HepG2 (cell line): ENCODE data around the gene ZNF740. TPM values are rescaled to one million over a fixed set of nuclear protein-coding genes. Genes with fewer than 3 reads are reported as not detected.

Experiments
- CHD2 ChIP-seq: IDR thresholded peaks from 2 replicates; pipeline ENCODE4 v1.6.1; 2011; ENCODE audit warnings: low read depth, low read length, improper control_type of control experiment
- CREM ChIP-seq, 2 experiments: sonication (generic) in 1 of 2; formaldehyde crosslinking in 1 of 2; IDR thresholded peaks; 2 replicates each; pipeline versions ENCODE4 v1.4.0 to v1.6.1; 2016 to 2020; ENCODE audit warnings: antibody characterized with exemption in 1 of 2, mild to moderate bottlenecking in 1 of 2, missing genetic modification reagents in 1 of 2
- EEA1 ChIP-seq: sonication (generic); formaldehyde crosslinking; IDR thresholded peaks from 2 replicates; pipeline ENCODE4 v1.5.1; 2020; ENCODE audit warnings: mild to moderate bottlenecking, missing genetic modification reagents, borderline replicate concordance
- PHF8 ChIP-seq: sonication (generic); formaldehyde crosslinking; IDR thresholded peaks from 2 replicates; pipeline ENCODE4 v1.5.0; 2020; ENCODE audit warnings: missing genetic modification reagents
- PLSCR1 ChIP-seq: sonication (generic); formaldehyde crosslinking; IDR thresholded peaks from 2 replicates; pipeline ENCODE4 v1.5.0; 2020; ENCODE audit warnings: missing genetic modification reagents, mild to moderate bottlenecking, borderline replicate concordance
- RBM22 ChIP-seq: fragments of 200-400 bp; formaldehyde crosslinking; optimal IDR thresholded peaks from 2 replicates; pipeline ENCODE3; 2017; ENCODE audit warnings: mild to moderate bottlenecking, low read length, moderate library complexity
- RELA ChIP-seq: sonication (generic); formaldehyde crosslinking; IDR thresholded peaks from 2 replicates; pipeline ENCODE4 v1.4.0; 2020; ENCODE audit warnings: missing genetic modification reagents
- TARDBP ChIP-seq: sonication (generic); formaldehyde crosslinking; IDR thresholded peaks from 2 replicates; pipeline ENCODE4 v1.8.0; 2022; ENCODE audit warnings: mild to moderate bottlenecking, missing genetic modification reagents
- TBL1XR1 ChIP-seq: fragments of 150-350 bp; IDR thresholded peaks from 2 replicates; pipeline ENCODE4 v1.6.1; 2014; ENCODE audit warnings: borderline replicate concordance, low read length; ENCODE audit not compliant: partially characterized antibody
- XBP1 ChIP-seq: sonication (generic); formaldehyde crosslinking; IDR thresholded peaks from 2 replicates; pipeline ENCODE4 v1.5.0; 2020; ENCODE audit warnings: missing genetic modification reagents
- ZBTB14 ChIP-seq: sonication (generic); formaldehyde crosslinking; IDR thresholded peaks from 2 replicates; pipeline ENCODE4 v1.4.0; 2020; ENCODE audit warnings: missing genetic modification reagents
- ZBTB33 ChIP-seq: sonication (generic); formaldehyde crosslinking; IDR thresholded peaks from 2 replicates; pipeline ENCODE4 v1.4.0; 2020; ENCODE audit warnings: missing genetic modification reagents
- ZNF280D ChIP-seq: sonication (generic); formaldehyde crosslinking; IDR thresholded peaks from 2 replicates; pipeline ENCODE4 v1.5.1; 2020; ENCODE audit warnings: mild to moderate bottlenecking, missing genetic modification reagents
- ZNF557 ChIP-seq: sonication (generic); formaldehyde crosslinking; IDR thresholded peaks from 2 replicates; pipeline ENCODE4 v1.4.0; 2020; ENCODE audit warnings: missing genetic modification reagents
- ZNF614 ChIP-seq: IDR thresholded peaks from 2 replicates; pipeline ENCODE4 v1.6.1; 2018; ENCODE audit warnings: missing biosample characterization, missing genetic modification reagents, inconsistent platforms, borderline replicate concordance
- polyA plus RNA-seq, 8 experiments: library from polyadenylated mRNA; depleted of rRNA in 3 of 8; stranded (reverse) in 7 of 8; unstranded in 1 of 8; fragments of >200 nt; fragmentation: Illumina TruSeq in 4 of 8; extraction: Trizol in 4 of 8; gene quantifications; 2 replicates each; pipeline versions ENCODE4 v1.2.1 to v1.2.3, GENCODE V29; 2011 to 2016; ENCODE audit warnings: low read depth in 4 of 8, missing spikeins in 1 of 8, mixed read lengths in 1 of 8; ENCODE audit not compliant: insufficient read depth in 1 of 8
- total RNA-seq, 5 experiments: library from RNA; depleted of rRNA; stranded (reverse); fragments of >200 nt; fragmentation: Illumina TruSeq; extraction: Trizol; gene quantifications; 2 replicates each; pipeline ENCODE4 v1.2.3, GENCODE V29; 2016; ENCODE audit warnings: low read depth in 1 of 5
- TF ChIP-seq, protein P1 (sequence below): sonication (generic); formaldehyde crosslinking; IDR thresholded peaks from 2 replicates; pipeline ENCODE4 v1.4.0; 2020; ENCODE audit warnings: missing genetic modification reagents, borderline replicate concordance

Gene ZNF740
- total and polyA plus RNA-seq, 2 of the 13 experiments (the other 11 are each of a cell fraction or from before 2014, with no cell fraction given): 16.9 to 19.0 TPM

DNA sequence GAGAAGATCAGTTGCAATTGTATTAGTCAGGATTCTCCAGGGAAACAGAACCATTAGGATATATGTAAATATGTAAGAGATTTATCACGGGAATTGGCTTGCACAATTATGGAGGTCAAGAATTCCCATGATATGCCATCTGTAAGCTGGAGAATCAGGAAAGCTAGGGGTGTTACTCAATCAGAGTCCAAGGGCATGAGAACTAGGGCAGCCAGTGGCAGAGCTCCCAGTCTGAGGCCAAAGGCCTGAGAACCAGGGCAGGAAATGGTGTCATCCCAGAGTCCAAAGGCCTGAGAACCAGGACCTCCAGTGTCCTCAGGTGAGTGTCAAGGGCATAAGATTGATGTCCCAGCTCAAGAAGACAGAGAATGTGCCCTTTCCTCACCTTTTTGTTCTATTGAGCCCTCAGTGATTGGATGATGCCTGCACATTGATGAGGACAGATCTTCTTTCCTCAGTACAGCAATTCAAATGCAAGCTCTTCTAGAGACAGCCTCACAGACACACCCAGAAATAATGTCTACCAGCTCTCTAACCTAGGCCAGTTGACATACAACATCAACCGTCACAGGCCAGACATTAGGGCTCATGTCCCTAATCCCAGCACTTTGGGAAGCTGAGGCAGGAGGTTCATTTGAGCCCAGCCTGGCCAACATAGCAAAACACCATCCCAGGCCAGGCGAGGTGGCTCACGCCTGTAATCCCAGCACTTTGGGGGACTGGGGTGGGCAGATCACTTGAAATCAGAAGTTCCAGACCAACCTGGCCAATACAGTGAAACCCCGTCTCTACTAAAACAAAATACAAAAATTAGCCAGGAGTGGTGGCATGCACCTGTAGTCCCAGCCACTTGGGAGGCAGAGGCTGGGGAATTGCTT lies 34.9 kb upstream of the ZNF740 start (continued):
- TF ChIP-seq EEA1 (no peak), CHD2 (no peak), TARDBP (peak; percentile 24; the same call in 1 of the 2 replicates), ZNF614 (CRISPR knock-in tag) (peak; percentile 49; the same call in 1 of the 2 replicates), PLSCR1 (CRISPR knock-in tag) (no peak), RBM22 (no peak), ZNF557 (CRISPR knock-in tag) (no peak), RELA (CRISPR knock-in tag) (no peak), ZNF280D (CRISPR knock-in tag) (peak; percentile 65; the same call in 1 of the 2 replicates), CREM (IDR thresholded peaks at IDR 0.05) (peak; percentile 71; the same call in 1 of the 2 replicates), CREM (CRISPR knock-in tag; IDR thresholded peaks at IDR 0.05) (no peak), TBL1XR1 (peak; percentile 95), ZBTB14 (CRISPR knock-in tag) (no peak), XBP1 (CRISPR knock-in tag) (no peak), ZBTB33 (CRISPR knock-in tag) (no peak), PHF8 (CRISPR knock-in tag) (no peak)
- TF ChIP-seq, protein P1, sequence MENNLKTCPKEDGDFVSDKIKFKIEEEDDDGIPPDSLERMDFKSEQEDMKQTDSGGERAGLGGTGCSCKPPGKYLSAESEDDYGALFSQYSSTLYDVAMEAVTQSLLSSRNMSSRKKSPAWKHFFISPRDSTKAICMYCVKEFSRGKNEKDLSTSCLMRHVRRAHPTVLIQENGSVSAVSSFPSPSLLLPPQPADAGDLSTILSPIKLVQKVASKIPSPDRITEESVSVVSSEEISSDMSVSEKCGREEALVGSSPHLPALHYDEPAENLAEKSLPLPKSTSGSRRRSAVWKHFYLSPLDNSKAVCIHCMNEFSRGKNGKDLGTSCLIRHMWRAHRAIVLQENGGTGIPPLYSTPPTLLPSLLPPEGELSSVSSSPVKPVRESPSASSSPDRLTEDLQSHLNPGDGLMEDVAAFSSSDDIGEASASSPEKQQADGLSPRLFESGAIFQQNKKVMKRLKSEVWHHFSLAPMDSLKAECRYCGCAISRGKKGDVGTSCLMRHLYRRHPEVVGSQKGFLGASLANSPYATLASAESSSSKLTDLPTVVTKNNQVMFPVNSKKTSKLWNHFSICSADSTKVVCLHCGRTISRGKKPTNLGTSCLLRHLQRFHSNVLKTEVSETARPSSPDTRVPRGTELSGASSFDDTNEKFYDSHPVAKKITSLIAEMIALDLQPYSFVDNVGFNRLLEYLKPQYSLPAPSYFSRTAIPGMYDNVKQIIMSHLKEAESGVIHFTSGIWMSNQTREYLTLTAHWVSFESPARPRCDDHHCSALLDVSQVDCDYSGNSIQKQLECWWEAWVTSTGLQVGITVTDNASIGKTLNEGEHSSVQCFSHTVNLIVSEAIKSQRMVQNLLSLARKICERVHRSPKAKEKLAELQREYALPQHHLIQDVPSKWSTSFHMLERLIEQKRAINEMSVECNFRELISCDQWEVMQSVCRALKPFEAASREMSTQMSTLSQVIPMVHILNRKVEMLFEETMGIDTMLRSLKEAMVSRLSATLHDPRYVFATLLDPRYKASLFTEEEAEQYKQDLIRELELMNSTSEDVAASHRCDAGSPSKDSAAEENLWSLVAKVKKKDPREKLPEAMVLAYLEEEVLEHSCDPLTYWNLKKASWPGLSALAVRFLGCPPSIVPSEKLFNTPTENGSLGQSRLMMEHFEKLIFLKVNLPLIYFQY (CRISPR knock-in tag): no peak
